Stimulated activated CD4-positive, alpha-beta T cell treated with anti-CD3 and anti-CD28 coated beads, Interleukin-15, amount 100 ng/mL, for 24 hours (primary cell): ENCODE data around the gene FSTL1.

Source experiments
- DNase-seq: peaks from one replicate; pipeline ENCODE4 v3.0.0-alpha.2; 2020

Gene FSTL1

DNA sequence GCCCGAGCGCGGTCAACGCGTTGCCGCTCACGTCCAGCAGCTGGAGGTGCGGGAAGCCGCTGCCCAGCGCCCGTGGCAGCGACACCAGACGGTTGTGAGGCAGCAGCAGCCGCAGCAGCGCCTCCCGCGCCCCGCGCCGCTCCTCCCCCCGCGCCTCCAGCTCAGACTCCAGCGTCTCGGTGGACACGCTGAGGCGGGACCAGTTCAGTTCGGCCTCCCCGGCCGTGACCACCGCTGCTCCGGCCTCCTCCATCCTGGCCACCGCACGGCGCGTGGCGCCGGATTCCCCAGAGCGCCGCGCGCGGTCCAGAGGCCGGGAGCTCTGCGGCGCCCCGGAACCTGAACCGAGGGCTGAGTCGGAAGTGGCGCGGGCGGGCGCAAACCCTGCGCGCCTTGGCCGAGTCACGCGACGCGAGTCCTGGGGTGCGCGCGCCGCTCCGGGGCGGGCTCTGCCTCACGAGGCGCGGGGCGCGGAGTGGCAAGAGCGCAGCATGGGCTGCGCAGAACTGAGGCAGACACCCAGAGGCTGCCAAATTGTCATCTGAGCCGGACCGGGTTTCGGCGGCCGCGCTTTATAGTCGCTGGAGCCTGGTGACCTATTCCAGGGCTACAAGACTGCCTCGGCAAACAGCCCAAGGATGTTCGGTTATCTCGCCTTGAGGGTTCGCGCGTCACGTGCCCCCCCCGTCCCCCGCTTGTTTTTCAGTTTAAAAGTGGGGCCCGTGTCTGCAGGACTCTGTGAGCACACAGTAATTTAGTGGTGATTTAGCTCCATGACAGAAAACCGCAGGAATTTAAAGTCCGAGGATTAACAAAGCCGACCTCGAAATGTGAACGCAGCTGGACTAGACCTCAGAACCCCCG, 101.6 kb downstream of the FSTL1 start, which contains the start of gene LRRC58:
LRRC58 (minus strand) TSS at position 364 of the 864 bp plus-strand sequence; CDS start at position 253, 111 bp downstream.
- DNase-seq = peak; percentile 92

- peak; percentile 65 for DNase-seq
Observed at GRCh38 chr3:120348065-120348990, 102.5 kb downstream of the FSTL1 start.

- no peak for DNase-seq
Observed at GRCh38 chr3:120344349-120344748, 106.4 kb downstream of the FSTL1 start.
